HepG2 (cell line): ENCODE measurements around the gene COLGALT1. TPM values are rescaled to one million over a fixed set of nuclear protein-coding genes. Genes with fewer than 3 reads are reported as not detected.
A peak's percentile ranks its signal among the peaks of the same experiment; 100 is the strongest.

Source experiments
- BATF2 ChIP-seq: sonication (generic); formaldehyde crosslinking; IDR thresholded peaks from 2 replicates; pipeline ENCODE4 v1.8.0; 2022; ENCODE audit warnings: mild to moderate bottlenecking, missing genetic modification reagents, moderate library complexity
- CAMTA2 ChIP-seq: sonication (generic); formaldehyde crosslinking; IDR thresholded peaks from 2 replicates; pipeline ENCODE4 v1.4.0; 2020; ENCODE audit warnings: mild to moderate bottlenecking, missing genetic modification reagents, borderline replicate concordance
- CBX5 ChIP-seq: sonication (generic); formaldehyde crosslinking; IDR thresholded peaks from 2 replicates; pipeline ENCODE4 v1.4.0; 2020; ENCODE audit warnings: missing genetic modification reagents, borderline replicate concordance
- CREBL2 ChIP-seq: sonication (generic); formaldehyde crosslinking; IDR thresholded peaks from 2 replicates; pipeline ENCODE4 v1.8.1; 2023; ENCODE audit warnings: missing genetic modification reagents, mild to moderate bottlenecking, borderline replicate concordance
- DMTF1 ChIP-seq: sonication (generic); formaldehyde crosslinking; IDR thresholded peaks from 2 replicates; pipeline ENCODE4 v1.4.0; 2020; ENCODE audit warnings: mild to moderate bottlenecking, missing genetic modification reagents
- EZH2 ChIP-seq: conservative IDR thresholded peaks from 2 replicates; pipeline ENCODE4 v1.6.1; 2012; ENCODE audit warnings: mild to moderate bottlenecking, low read depth, low read length, moderate library complexity
- FOXA1 ChIP-seq, 2 experiments: fragments of 450-650 bp in 1 of 2; sonication (generic) in 1 of 2; formaldehyde crosslinking in 1 of 2; IDR thresholded peaks; 2 replicates each; pipeline versions ENCODE4 v1.4.0 to v1.6.1; 2016 to 2020; ENCODE audit warnings: missing genetic modification reagents in 1 of 2
- FOXK1 ChIP-seq: sonication (generic); formaldehyde crosslinking; IDR thresholded peaks from 2 replicates; pipeline ENCODE4 v1.4.0; 2020; ENCODE audit warnings: low read depth, missing genetic modification reagents, borderline replicate concordance
- HOXD1 ChIP-seq: sonication (generic); formaldehyde crosslinking; IDR thresholded peaks from 2 replicates; pipeline ENCODE4 v1.5.0; 2020; ENCODE audit warnings: missing genetic modification reagents
- JUN ChIP-seq: sonication (generic); formaldehyde crosslinking; IDR thresholded peaks from 2 replicates; pipeline ENCODE4 v1.4.0; 2020; ENCODE audit warnings: mild to moderate bottlenecking, missing genetic modification reagents
- SMYD3 ChIP-seq: sonication (generic); formaldehyde crosslinking; IDR thresholded peaks from 2 replicates; pipeline ENCODE4 v1.8.1; 2023; ENCODE audit warnings: mild to moderate bottlenecking, missing genetic modification reagents
- STAT6 ChIP-seq: sonication (generic); formaldehyde crosslinking; IDR thresholded peaks from 2 replicates; pipeline ENCODE4 v1.4.0; 2020; ENCODE audit warnings: missing genetic modification reagents, mild to moderate bottlenecking, borderline replicate concordance
- TIGD3 ChIP-seq: sonication (generic); formaldehyde crosslinking; IDR thresholded peaks from 2 replicates; pipeline ENCODE4 v1.5.1; 2020; ENCODE audit warnings: mild to moderate bottlenecking, missing genetic modification reagents, borderline replicate concordance
- TP53 ChIP-seq: sonication (generic); formaldehyde crosslinking; conservative IDR thresholded peaks from 2 replicates; pipeline ENCODE4 v1.4.0; 2020; ENCODE audit warnings: missing genetic modification reagents
- USF2 ChIP-seq, 2 experiments: sonication (generic) in 1 of 2; formaldehyde crosslinking in 1 of 2; IDR thresholded peaks; 2 replicates each; pipeline versions ENCODE4 v1.5.1 to v1.6.1; 2011 to 2020; ENCODE audit warnings: borderline replicate concordance in 1 of 2, low read depth in 1 of 2, low read length in 1 of 2, mild to moderate bottlenecking in 1 of 2, missing genetic modification reagents in 1 of 2, moderate library complexity in 1 of 2
- ZIK1 ChIP-seq: sonication (generic); formaldehyde crosslinking; IDR thresholded peaks from 2 replicates; pipeline ENCODE4 v1.5.0; 2020; ENCODE audit warnings: mild to moderate bottlenecking, low read depth, missing genetic modification reagents, borderline replicate concordance
- ZNF143 ChIP-seq: sonication (generic); formaldehyde crosslinking; IDR thresholded peaks from 2 replicates; pipeline ENCODE4 v1.4.0; 2020; ENCODE audit warnings: missing genetic modification reagents
- ZNF33A ChIP-seq: sonication (generic); formaldehyde crosslinking; IDR thresholded peaks from 2 replicates; pipeline ENCODE4 v1.5.1; 2020; ENCODE audit warnings: missing genetic modification reagents, mild to moderate bottlenecking, moderate library complexity, borderline replicate concordance
- ZNF749 ChIP-seq: sonication (generic); formaldehyde crosslinking; IDR thresholded peaks from 2 replicates; pipeline ENCODE4 v1.8.0; 2022; ENCODE audit warnings: mild to moderate bottlenecking, missing genetic modification reagents, moderate library complexity, borderline replicate concordance
- polyA plus RNA-seq, 8 experiments: library from polyadenylated mRNA; depleted of rRNA in 3 of 8; stranded (reverse) in 7 of 8; unstranded in 1 of 8; fragments of >200 nt; fragmentation: Illumina TruSeq in 4 of 8; extraction: Trizol in 4 of 8; gene quantifications; 2 replicates each; pipeline versions ENCODE4 v1.2.1 to v1.2.3, GENCODE V29; 2011 to 2016; ENCODE audit warnings: low read depth in 4 of 8, missing spikeins in 1 of 8, mixed read lengths in 1 of 8; ENCODE audit not compliant: insufficient read depth in 1 of 8
- total RNA-seq, 5 experiments: library from RNA; depleted of rRNA; stranded (reverse); fragments of >200 nt; fragmentation: Illumina TruSeq; extraction: Trizol; gene quantifications; 2 replicates each; pipeline ENCODE4 v1.2.3, GENCODE V29; 2016; ENCODE audit warnings: low read depth in 1 of 5

The COLGALT1 gene
- total and polyA plus RNA-seq, 2 of the 13 experiments (the other 11 are each of a cell fraction or from before 2014, with no cell fraction given), result 58.0 to 211 TPM

GRCh38 chr19:17554968-17555479 is 425 bp upstream of the COLGALT1 start (continued):
- TF ChIP-seq TIGD3 (CRISPR knock-in tag) (no peak), CBX5 (CRISPR knock-in tag) (no peak), CREBL2 (CRISPR knock-in tag) (no peak), HOXD1 (CRISPR knock-in tag) (0 out of 2 replicates have a peak, but pooled peaks have one; percentile 42), BATF2 (no peak), CAMTA2 (no peak), ZNF143 (CRISPR knock-in tag) (no peak), STAT6 (CRISPR knock-in tag) (no peak), FOXK1 (CRISPR knock-in tag) (peak; percentile 16; the same call in 1 of the 2 replicates), USF2 (IDR thresholded peaks at IDR 0.05; ENCODE audit: low read depth, low read length) (no peak), USF2 (CRISPR knock-in tag; IDR thresholded peaks at IDR 0.05; ENCODE audit: borderline replicate concordance) (no peak), JUN (CRISPR knock-in tag) (no peak), EZH2 (no peak), DMTF1 (CRISPR knock-in tag) (no peak), TP53 (CRISPR knock-in tag) (no peak), FOXA1 (IDR thresholded peaks at IDR 0.05) (no peak), FOXA1 (CRISPR knock-in tag; IDR thresholded peaks at IDR 0.05) (no peak), ZNF33A (CRISPR knock-in tag) (no peak), SMYD3 (CRISPR knock-in tag) (no peak), ZNF749 (CRISPR knock-in tag) (no peak), ZIK1 (CRISPR knock-in tag) (0 out of 2 replicates have a peak, but pooled peaks have one; percentile 14)
